Measurements from ENCODE around the gene ZNF525. TPM values are rescaled to one million over a fixed set of nuclear protein-coding genes. Genes with fewer than 3 reads are reported as not detected.
A peak's percentile ranks its signal among the peaks of the same experiment; 100 is the strongest.
"Not testable (repeated sequence)": the region's sequence is repeated elsewhere in the genome, so short reads cannot be mapped to it uniquely, and the experiment has no call there.

ZNF525 gene
- total and polyA plus RNA-seq, 9 of the 15 experiments (the other 6 are each of a cell fraction or from before 2014, with no cell fraction given): 1.5 to 12.0 (median 6.7) TPM

DNA sequence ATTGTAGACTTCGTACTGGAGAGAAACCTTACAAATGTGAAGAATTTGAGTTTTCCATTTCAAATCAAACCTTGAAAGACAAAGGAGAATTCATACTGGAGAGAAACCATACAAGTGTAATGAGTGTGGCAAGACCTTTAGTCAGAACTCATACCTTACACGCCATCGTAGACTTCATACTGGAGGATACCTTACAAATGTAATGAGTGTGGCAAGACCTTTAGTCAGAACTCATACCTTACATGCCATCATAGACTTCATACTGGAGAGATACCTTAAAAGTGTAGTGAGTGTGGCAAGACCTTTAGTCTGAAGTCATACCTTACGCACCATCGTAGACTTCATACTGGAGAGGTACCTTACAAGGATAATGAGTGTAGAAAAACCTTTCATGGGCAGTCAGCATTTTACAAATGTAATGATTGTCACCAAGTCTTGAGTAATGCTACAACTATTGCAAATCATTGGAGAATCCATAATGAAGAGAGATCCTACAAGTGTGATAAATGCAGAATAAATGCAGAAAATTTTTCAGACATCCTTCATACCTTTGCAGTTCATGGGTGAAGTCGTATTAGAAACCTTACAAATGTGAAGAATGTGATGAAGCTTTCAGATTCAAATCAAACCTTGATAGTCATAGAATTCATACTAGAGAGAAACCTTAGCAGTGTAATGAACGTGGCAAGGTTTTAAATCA lies 44.1 kb downstream of the ZNF525 start:
- peaks cover 36% of the 10 kb centered on the region for H3K36me3 ChIP-seq (ENCODE audit: control insufficient read depth, insufficient read depth, low read length)
- POLR2A ChIA-PET: no interaction called here
- H3K4me1 ChIP-seq (replicated peaks in 1 of 2; ENCODE audit: control insufficient read depth in 2 of 2, insufficient read depth in 2 of 2, low read length in 2 of 2): no peaks in the 10 kb centered on the region
- no peaks in the 10 kb centered on the region for H4K20me1 ChIP-seq (replicated peaks; ENCODE audit: control insufficient read depth, insufficient read depth, low read length)
- no peaks in the 10 kb centered on the region for H3K79me2 ChIP-seq (ENCODE audit: control insufficient read depth, insufficient read depth, low read length)
- no TSS peak for BruUV-seq (replicated peaks)
- H3K9me3 ChIP-seq (replicated peaks; ENCODE audit: control insufficient read depth, insufficient read depth, low read depth, low read length): peaks cover 39% of the 10 kb centered on the region
- H3K4me3 ChIP-seq: no peak overlapping the region
- intact Hi-C loops (cut with micrococcal nuclease): no loop called here
- 77% methylated on average over 7 of the region's 7 CpGs for WGBS (ENCODE audit: insufficient coverage, low coverage, missing lambda C conversion rate)
- DNase-seq (ENCODE audit: extremely low read depth in 1 of 4, low spot score in 3 of 4): no peak
- peak; percentile 78; the same call in 1 of the 2 replicates for TF ChIP-seq ZNF274 (IDR thresholded peaks at IDR 0.05; ENCODE audit: borderline replicate concordance, low read depth, low read length)
- no peak for TF ChIP-seq ZNF431 (CRISPR knock-in tag; IDR thresholded peaks at IDR 0.05)
- no peak overlapping the region for H2AFZ ChIP-seq (ENCODE audit: low read depth, low read length)
- H3K9me1 ChIP-seq (ENCODE audit: control insufficient read depth, insufficient read depth, low read length): no peaks in the 10 kb centered on the region
- no peak for FAIRE-seq
- no peaks in the 10 kb centered on the region for H3K27me3 ChIP-seq (ENCODE audit: control insufficient read depth in 2 of 2, insufficient read depth in 2 of 2, low read length in 2 of 2)
- no peak overlapping the region for H3K27ac ChIP-seq (ENCODE audit: extremely low read depth, low read depth, low read length)
- in situ Hi-C loops (cut with MboI): no loop called here
- no peak overlapping the region for H3K9ac ChIP-seq (ENCODE audit: insufficient read depth in 1 of 2, low read depth in 2 of 2, low read length in 2 of 2)
- no peak overlapping the region for H3K4me2 ChIP-seq (ENCODE audit: insufficient read depth, low read length)
- no peak for ATAC-seq
- CTCF ChIA-PET (ENCODE audit: low intra/inter-chr PET ratio): no interaction called here

- H3K9ac ChIP-seq (ENCODE audit: insufficient read depth in 1 of 2, low read depth in 2 of 2, low read length in 2 of 2); H2AFZ ChIP-seq (ENCODE audit: low read depth, low read length); H3K27ac ChIP-seq (ENCODE audit: extremely low read depth, low read depth, low read length); H4K20me1 ChIP-seq (replicated peaks; ENCODE audit: control insufficient read depth, insufficient read depth, low read length); H3K4me3 ChIP-seq; H3K36me3 ChIP-seq (ENCODE audit: control insufficient read depth, insufficient read depth, low read length); BruUV-seq (replicated peaks); H3K79me2 ChIP-seq (ENCODE audit: control insufficient read depth, insufficient read depth, low read length); POLR2A ChIA-PET; H3K4me1 ChIP-seq (replicated peaks in 1 of 2; ENCODE audit: control insufficient read depth in 2 of 2, insufficient read depth in 2 of 2, low read length in 2 of 2); H3K4me2 ChIP-seq (ENCODE audit: insufficient read depth, low read length); DNase-seq (ENCODE audit: extremely low read depth in 1 of 4, low spot score in 3 of 4); ATAC-seq; H3K9me3 ChIP-seq (replicated peaks; ENCODE audit: control insufficient read depth, insufficient read depth, low read depth, low read length); H3K27me3 ChIP-seq (ENCODE audit: control insufficient read depth in 2 of 2, insufficient read depth in 2 of 2, low read length in 2 of 2); FAIRE-seq; H3K9me1 ChIP-seq (ENCODE audit: control insufficient read depth, insufficient read depth, low read length): not testable (repeated sequence)
- CTCF ChIA-PET (ENCODE audit: low intra/inter-chr PET ratio): interaction anchor here (1.1 kb wide), 1 partner anchor 12 kb away, joined by 3 read pairs; no protein-coding TSS in a partner anchor
- intact Hi-C loops (cut with micrococcal nuclease) (loop anchor here (5.0 kb wide), 1 partner anchor 327 kb away; no protein-coding TSS in a partner anchor), in situ Hi-C loops (cut with MboI) (loop anchor here (5.0 kb wide), 1 partner anchor 82 kb away; no protein-coding TSS in a partner anchor)
- WGBS (ENCODE audit: insufficient coverage, low coverage, missing lambda C conversion rate): 19% methylated on average over 11 of the region's 11 CpGs
These were observed 55.2 kb downstream of the ZNF525 start for GRCh38 chr19:53420520-53421315.

Measured in K562 (cell line).